Activated T-cell treated with anti-CD3 and anti-CD28 coated beads for 48 hours (primary cell): ENCODE measurements around the gene CNPY4.
"Not testable (repeated sequence)": the region's sequence is repeated elsewhere in the genome, so short reads cannot be mapped to it uniquely, and the experiment has no call there.

Experiments
- DNase-seq: peaks from one replicate; pipeline ENCODE4 v3.0.0-alpha.2; 2020; ENCODE audit warnings: low read depth

Gene CNPY4

GRCh38 chr7:100119970-100120732 is 717 bp downstream of the CNPY4 start:
- peak; percentile 57 for DNase-seq

- no peak for DNase-seq
Measured at GRCh38 chr7:100120733-100121036, 1.3 kb downstream of the CNPY4 start.

- DNase-seq = no peak
Measured at GRCh38 chr7:100122067-100122466, 2.6 kb downstream of the CNPY4 start.

GRCh38 chr7:100122568-100122967 is 3.1 kb downstream of the CNPY4 start:
- no peak for DNase-seq

- no peak for DNase-seq
Measured at GRCh38 chr7:100124301-100125230, 5.1 kb downstream of the CNPY4 start.

GRCh38 chr7:100126239-100126930 is 7.0 kb downstream of the CNPY4 start:
- no peak for DNase-seq

- peak; percentile 87 for DNase-seq
Measured at GRCh38 chr7:100126931-100127865, 7.8 kb downstream of the CNPY4 start, which contains the start of gene MBLAC1. MBLAC1 (plus strand) TSS chr7:100126967; CDS start chr7:100127396, 429 bp downstream.

GRCh38 chr7:100127866-100128636 is 8.6 kb downstream of the CNPY4 start:
- peak; percentile 12 for DNase-seq

GRCh38 chr7:100128637-100128963 is 9.2 kb downstream of the CNPY4 start:
- DNase-seq = no peak

- DNase-seq = not testable (repeated sequence)
Measured at GRCh38 chr7:100130220-100130607, 10.8 kb downstream of the CNPY4 start.

GRCh38 chr7:100130608-100131453 is 11.4 kb downstream of the CNPY4 start:
- peak; percentile 74 for DNase-seq

- DNase-seq = no peak
Measured at GRCh38 chr7:100132126-100132525, 12.7 kb downstream of the CNPY4 start.

- DNase-seq = peak; percentile 51
Measured at GRCh38 chr7:100132697-100133151, 13.3 kb downstream of the CNPY4 start.

- no peak for DNase-seq
Measured at GRCh38 chr7:100137851-100138760, 18.7 kb downstream of the CNPY4 start.

- DNase-seq = no peak
Measured at GRCh38 chr7:100141555-100141949, 22.1 kb downstream of the CNPY4 start.

- no peak for DNase-seq
Measured at GRCh38 chr7:100142461-100142860, 23.0 kb downstream of the CNPY4 start.

GRCh38 chr7:100146350-100146749 is 26.9 kb downstream of the CNPY4 start:
- not testable (repeated sequence) for DNase-seq

- no peak for DNase-seq
Measured at GRCh38 chr7:100147278-100147677, 27.8 kb downstream of the CNPY4 start.

GRCh38 chr7:100148225-100148558 is 28.8 kb downstream of the CNPY4 start:
- no peak for DNase-seq
